HEK293 (cell line): ENCODE data around the gene WNT6.

Source experiments
- CTCF ChIA-PET: fragments of 350-600 bp; formaldehyde crosslinking; extraction: SDS; loops from one replicate; lab custom pipeline; 2021; ENCODE audit warnings: antibody characterized with exemption; lab: Yijun Ruan, JAX
- POLR2A ChIA-PET: fragments of 300-600 bp; formaldehyde crosslinking; extraction: SDS; loops from one replicate; lab custom pipeline; 2020; ENCODE audit warnings: antibody characterized with exemption, inconsistent platforms; lab: Yijun Ruan, JAX
- H3K27ac ChIP-seq: fragments of 200-500 bp; sonication (Bioruptor generic); 2 replicates; pipeline ENCODE4 v1.5.1; 2014; ENCODE audit warnings: low read depth, low read length, control low read depth, inconsistent platforms; ENCODE audit errors: extremely low read depth
- H3K36me3 ChIP-seq, 2 experiments: fragments of 200-500 bp in 1 of 2; sonication (Bioruptor generic) in 1 of 2; 1 replicate in 1 of 2; 2 replicates in 1 of 2; pipeline ENCODE4 v1.5.1; 2014 to 2017; ENCODE audit warnings: inconsistent platforms in 2 of 2, low read length in 2 of 2; ENCODE audit not compliant: control insufficient read depth in 2 of 2, insufficient read depth in 1 of 2
- H3K4me1 ChIP-seq: fragments of 200-500 bp; sonication (Bioruptor generic); 2 replicates; pipeline ENCODE4 v1.5.1; 2014; ENCODE audit warnings: mild to moderate bottlenecking, low read length, inconsistent platforms; ENCODE audit not compliant: control insufficient read depth, insufficient read depth
- H3K4me3 ChIP-seq: 2 replicates; pipeline ENCODE4 v1.5.1; 2011; ENCODE audit warnings: low read depth, mild to moderate bottlenecking, control low read depth, low read length, moderate library complexity
- H3K9me3 ChIP-seq: fragments of 200-500 bp; sonication (Bioruptor generic); 2 replicates; pipeline ENCODE4 v1.5.1; 2014; ENCODE audit warnings: low read depth, low read length, inconsistent platforms; ENCODE audit not compliant: control insufficient read depth, insufficient read depth
- BCL11A ChIP-seq: fragments of 450-650 bp; formaldehyde crosslinking; IDR thresholded peaks from 2 replicates; pipeline ENCODE4 v1.5.1; 2016; ENCODE audit warnings: low read depth, missing biosample characterization, missing genetic modification characterization
- GLIS1 ChIP-seq: fragments of 450-650 bp; formaldehyde crosslinking; IDR thresholded peaks from 2 replicates; pipeline ENCODE4 v1.5.1; 2016; ENCODE audit warnings: missing biosample characterization, missing genetic modification characterization
- GLIS2 ChIP-seq: fragments of 450-650 bp; formaldehyde crosslinking; IDR thresholded peaks from 2 replicates; pipeline ENCODE4 v1.5.1; 2016; ENCODE audit warnings: missing biosample characterization, missing genetic modification characterization
- KLF10 ChIP-seq: fragments of 450-650 bp; IDR thresholded peaks from 2 replicates; pipeline ENCODE4 v1.5.1; 2018; ENCODE audit warnings: missing biosample characterization, mild to moderate bottlenecking, missing genetic modification characterization
- KLF9 ChIP-seq: fragments of 450-650 bp; formaldehyde crosslinking; IDR thresholded peaks from 2 replicates; pipeline ENCODE4 v1.5.1; 2016; ENCODE audit warnings: missing biosample characterization, missing genetic modification characterization, low read depth
- PBX3 ChIP-seq: sonication (generic); formaldehyde crosslinking; IDR thresholded peaks from 2 replicates; pipeline ENCODE4 v1.8.1; 2022; ENCODE audit warnings: mild to moderate bottlenecking, moderate library complexity, missing genetic modification reagents
- SALL2 ChIP-seq: fragments of 450-650 bp; formaldehyde crosslinking; IDR thresholded peaks from 2 replicates; pipeline ENCODE4 v1.5.0; 2017; ENCODE audit warnings: missing biosample characterization, mild to moderate bottlenecking, missing genetic modification characterization, borderline replicate concordance
- ZBTB26 ChIP-seq: fragments of 450-650 bp; formaldehyde crosslinking; optimal IDR thresholded peaks from 2 replicates; pipeline ENCODE3; 2016; ENCODE audit warnings: missing biosample characterization, mild to moderate bottlenecking, missing genetic modification characterization
- ZBTB48 ChIP-seq: fragments of 450-650 bp; formaldehyde crosslinking; IDR thresholded peaks from 2 replicates; pipeline ENCODE4 v1.5.1; 2016; ENCODE audit warnings: missing biosample characterization, missing genetic modification characterization
- ZFHX2 ChIP-seq: fragments of 450-650 bp; formaldehyde crosslinking; conservative IDR thresholded peaks from 2 replicates; pipeline ENCODE4 v1.5.1; 2016; ENCODE audit warnings: missing biosample characterization, missing genetic modification characterization
- ZFP3 ChIP-seq: fragments of 450-650 bp; formaldehyde crosslinking; IDR thresholded peaks from 2 replicates; pipeline ENCODE4 v1.5.1; 2016; ENCODE audit warnings: low read depth, missing biosample characterization, missing genetic modification characterization
- ZIC2 ChIP-seq: fragments of 450-650 bp; formaldehyde crosslinking; IDR thresholded peaks from 2 replicates; pipeline ENCODE4 v1.5.1; 2016; ENCODE audit warnings: missing biosample characterization, missing genetic modification characterization
- ZNF132 ChIP-seq: fragments of 450-650 bp; formaldehyde crosslinking; IDR thresholded peaks from 2 replicates; pipeline ENCODE4 v1.5.1; 2017; ENCODE audit warnings: missing biosample characterization, missing genetic modification characterization, borderline replicate concordance
- ZNF133 ChIP-seq: fragments of 450-650 bp; formaldehyde crosslinking; IDR thresholded peaks from 2 replicates; pipeline ENCODE4 v1.5.1; 2016; ENCODE audit warnings: missing biosample characterization, missing genetic modification characterization
- ZNF175 ChIP-seq: fragments of 450-650 bp; formaldehyde crosslinking; IDR thresholded peaks from 2 replicates; pipeline ENCODE4 v1.5.1; 2016; ENCODE audit warnings: missing biosample characterization, missing genetic modification characterization
- ZNF239 ChIP-seq: fragments of 450-650 bp; formaldehyde crosslinking; IDR thresholded peaks from 2 replicates; pipeline ENCODE4 v1.5.1; 2016; ENCODE audit warnings: missing biosample characterization, missing genetic modification characterization
- ZNF248 ChIP-seq: fragments of 450-650 bp; formaldehyde crosslinking; IDR thresholded peaks from 2 replicates; pipeline ENCODE4 v1.5.1; 2017; ENCODE audit warnings: missing biosample characterization, missing genetic modification characterization
- ZNF274 ChIP-seq, 2 experiments: fragments of 200-500 bp in 1 of 2; fragments of 450-650 bp in 1 of 2; sonication (Bioruptor generic) in 1 of 2; formaldehyde crosslinking in 1 of 2; IDR thresholded peaks; 2 replicates each; pipeline versions ENCODE4 v1.5.1 to v1.6.1; 2014 to 2016; ENCODE audit warnings: borderline replicate concordance in 1 of 2, inconsistent platforms in 1 of 2, low read length in 1 of 2, missing biosample characterization in 1 of 2, missing genetic modification characterization in 1 of 2
- ZNF37A ChIP-seq: fragments of 450-650 bp; IDR thresholded peaks from 2 replicates; pipeline ENCODE4 v1.5.1; 2018; ENCODE audit warnings: missing biosample characterization, missing genetic modification characterization
- ZNF398 ChIP-seq: fragments of 450-650 bp; formaldehyde crosslinking; IDR thresholded peaks from 2 replicates; pipeline ENCODE4 v1.5.1; 2017; ENCODE audit warnings: missing biosample characterization, missing genetic modification characterization
- ZNF555 ChIP-seq: fragments of 450-650 bp; formaldehyde crosslinking; conservative IDR thresholded peaks from 2 replicates; pipeline ENCODE4 v1.5.1; 2017; ENCODE audit warnings: missing biosample characterization, mild to moderate bottlenecking, missing genetic modification characterization, inconsistent platforms
- ZNF623 ChIP-seq: fragments of 450-650 bp; formaldehyde crosslinking; IDR thresholded peaks from 2 replicates; pipeline ENCODE4 v1.5.1; 2016; ENCODE audit warnings: missing biosample characterization, missing genetic modification characterization
- ZNF624 ChIP-seq: fragments of 450-650 bp; formaldehyde crosslinking; IDR thresholded peaks from 2 replicates; pipeline ENCODE4 v1.5.1; 2017; ENCODE audit warnings: missing biosample characterization, missing genetic modification characterization
- ZNF692 ChIP-seq: fragments of 450-650 bp; formaldehyde crosslinking; IDR thresholded peaks from 2 replicates; pipeline ENCODE4 v1.5.1; 2016; ENCODE audit warnings: missing biosample characterization, missing genetic modification characterization
- TF ChIP-seq, protein P1 (sequence below): fragments of 450-650 bp; formaldehyde crosslinking; conservative IDR thresholded peaks from 2 replicates; pipeline ENCODE4 v1.5.1; 2016; ENCODE audit warnings: low read depth, missing biosample characterization, missing genetic modification characterization

The WNT6 gene

DNA sequence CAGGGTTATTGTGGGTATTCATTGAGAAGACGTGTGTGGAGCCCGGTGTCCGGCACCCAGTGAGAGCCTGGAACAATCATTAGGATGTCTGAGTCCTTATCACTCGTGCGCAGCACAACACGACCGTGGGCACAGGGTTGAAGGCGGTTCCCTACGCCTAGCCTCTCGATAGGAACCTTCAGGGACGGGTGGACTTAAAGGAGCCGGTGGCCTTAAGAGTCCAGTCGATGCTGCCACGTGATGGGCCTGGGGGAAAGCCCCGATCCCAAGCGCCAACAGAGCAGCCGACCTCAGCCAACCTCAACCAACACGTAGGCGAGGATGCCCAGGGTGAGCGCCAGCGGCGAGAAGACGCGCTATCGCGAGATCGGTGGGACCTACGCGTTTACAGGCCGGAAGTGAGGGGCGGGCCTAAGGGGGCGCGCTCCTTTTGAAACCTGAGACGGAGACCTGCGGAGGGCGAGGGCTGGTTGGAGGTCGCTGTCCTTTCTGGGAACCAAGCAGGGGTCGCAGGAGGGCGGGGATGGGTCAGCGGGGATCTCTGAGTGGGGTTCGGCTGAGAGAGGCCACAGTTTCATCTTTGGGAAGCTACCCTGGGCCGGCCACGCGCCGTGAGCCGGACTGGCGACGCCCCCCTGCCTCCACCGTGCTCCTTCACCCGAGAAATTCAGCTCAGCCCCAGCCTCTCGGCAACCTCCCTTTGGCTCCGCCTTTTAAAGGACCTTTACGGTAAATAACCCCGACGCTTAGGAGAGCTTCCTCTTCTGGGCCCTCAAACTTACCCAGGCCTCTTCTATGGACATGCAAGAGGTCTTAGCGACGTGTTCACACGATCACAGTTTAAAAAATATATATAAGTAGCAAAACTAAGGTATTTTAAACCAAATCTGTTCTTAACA lies 49.4 kb downstream of the WNT6 start:
- H3K27ac ChIP-seq = peak overlapping the region; percentile 56
- H3K9me3 ChIP-seq = no peaks in the 10 kb centered on the region
- ChIA-PET CTCF (interaction anchor here (0.6 to 4.1 kb wide), 6 partner anchors 10 to 637 kb away, joined by 3 to 28 read pairs (median 5); no protein-coding TSS in a partner anchor), POLR2A (interaction anchor here (0.5 to 2.0 kb wide), 7 partner anchors 11 to 336 kb away, joined by 3 to 12 read pairs (median 4); partner anchors contain the start of gene GLB1L)
- no peaks in the 10 kb centered on the region for H3K4me1 ChIP-seq
- H3K36me3 ChIP-seq = no peaks in the 10 kb centered on the region; a peak in 1 of 3 replicates
- peak overlapping the region; percentile 72 for H3K4me3 ChIP-seq
- TF ChIP-seq ZNF555 (tag by site-specific recombination) (no peak), ZNF175 (tag by site-specific recombination) (no peak), GLIS1 (tag by site-specific recombination) (peak; percentile 62), ZNF274 (IDR thresholded peaks at IDR 0.05; ENCODE audit: low read length) (no peak), ZNF274 (tag by site-specific recombination; IDR thresholded peaks at IDR 0.05; ENCODE audit: borderline replicate concordance) (no peak), ZNF623 (tag by site-specific recombination) (no peak), ZFP3 (tag by site-specific recombination) (no peak), SALL2 (tag by site-specific recombination) (no peak), ZNF239 (tag by site-specific recombination) (no peak), ZNF692 (tag by site-specific recombination) (0 out of 2 replicates have a peak, but pooled peaks have one; percentile 50), ZBTB48 (tag by site-specific recombination) (peak; percentile 28; the same call in 1 of the 2 replicates), GLIS2 (tag by site-specific recombination) (peak; percentile 94), ZFHX2 (tag by site-specific recombination) (peak; percentile 75), KLF10 (tag by site-specific recombination) (peak; percentile 76; the same call in 1 of the 2 replicates), KLF9 (tag by site-specific recombination) (peak; percentile 86), BCL11A (tag by site-specific recombination) (0 out of 2 replicates have a peak, but pooled peaks have one; percentile 27), ZNF133 (no peak), ZNF37A (tag by site-specific recombination) (no peak), ZNF132 (tag by site-specific recombination) (no peak), ZNF624 (tag by site-specific recombination) (no peak), ZNF398 (0 out of 2 replicates have a peak, but pooled peaks have one; percentile 32), ZNF248 (tag by site-specific recombination) (no peak), PBX3 (no peak), ZBTB26 (peak; percentile 79), ZIC2 (peak; percentile 88)
- TF ChIP-seq, protein P1, sequence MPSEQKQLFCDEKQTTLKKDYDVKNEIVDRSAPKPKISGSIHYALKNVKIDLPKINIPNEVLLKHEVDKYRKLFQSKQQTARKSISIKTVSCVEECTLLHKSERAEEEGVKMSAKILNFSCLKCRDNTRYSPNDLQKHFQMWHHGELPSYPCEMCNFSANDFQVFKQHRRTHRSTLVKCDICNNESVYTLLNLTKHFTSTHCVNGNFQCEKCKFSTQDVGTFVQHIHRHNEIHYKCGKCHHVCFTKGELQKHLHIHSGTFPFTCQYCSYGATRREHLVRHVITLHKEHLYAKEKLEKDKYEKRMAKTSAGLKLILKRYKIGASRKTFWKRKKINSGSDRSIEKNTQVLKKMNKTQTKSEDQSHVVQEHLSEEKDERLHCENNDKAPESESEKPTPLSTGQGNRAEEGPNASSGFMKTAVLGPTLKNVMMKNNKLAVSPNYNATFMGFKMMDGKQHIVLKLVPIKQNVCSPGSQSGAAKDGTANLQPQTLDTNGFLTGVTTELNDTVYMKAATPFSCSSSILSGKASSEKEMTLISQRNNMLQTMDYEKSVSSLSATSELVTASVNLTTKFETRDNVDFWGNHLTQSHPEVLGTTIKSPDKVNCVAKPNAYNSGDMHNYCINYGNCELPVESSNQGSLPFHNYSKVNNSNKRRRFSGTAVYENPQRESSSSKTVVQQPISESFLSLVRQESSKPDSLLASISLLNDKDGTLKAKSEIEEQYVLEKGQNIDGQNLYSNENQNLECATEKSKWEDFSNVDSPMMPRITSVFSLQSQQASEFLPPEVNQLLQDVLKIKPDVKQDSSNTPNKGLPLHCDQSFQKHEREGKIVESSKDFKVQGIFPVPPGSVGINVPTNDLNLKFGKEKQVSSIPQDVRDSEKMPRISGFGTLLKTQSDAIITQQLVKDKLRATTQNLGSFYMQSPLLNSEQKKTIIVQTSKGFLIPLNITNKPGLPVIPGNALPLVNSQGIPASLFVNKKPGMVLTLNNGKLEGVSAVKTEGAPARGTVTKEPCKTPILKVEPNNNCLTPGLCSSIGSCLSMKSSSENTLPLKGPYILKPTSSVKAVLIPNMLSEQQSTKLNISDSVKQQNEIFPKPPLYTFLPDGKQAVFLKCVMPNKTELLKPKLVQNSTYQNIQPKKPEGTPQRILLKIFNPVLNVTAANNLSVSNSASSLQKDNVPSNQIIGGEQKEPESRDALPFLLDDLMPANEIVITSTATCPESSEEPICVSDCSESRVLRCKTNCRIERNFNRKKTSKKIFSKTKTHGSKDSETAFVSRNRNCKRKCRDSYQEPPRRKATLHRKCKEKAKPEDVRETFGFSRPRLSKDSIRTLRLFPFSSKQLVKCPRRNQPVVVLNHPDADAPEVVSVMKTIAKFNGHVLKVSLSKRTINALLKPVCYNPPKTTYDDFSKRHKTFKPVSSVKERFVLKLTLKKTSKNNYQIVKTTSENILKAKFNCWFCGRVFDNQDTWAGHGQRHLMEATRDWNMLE (tag by site-specific recombination) = peak; percentile 71
